SK-N-MC (cell line): ENCODE results near the gene CHSY1.

Experiments
- DNase-seq: peaks from one replicate; pipeline ENCODE4 v3.0.0-alpha.2; 2011; ENCODE audit warnings: low read depth, low spot score
- H3K27ac ChIP-seq: fragments of 200-600 bp; sonication (generic); 2 replicates; pipeline ENCODE4 v1.5.1; 2016; ENCODE audit warnings: mixed run types
- H3K36me3 ChIP-seq: fragments of 200-600 bp; sonication (generic); 2 replicates; pipeline ENCODE4 v1.6.1; 2017; ENCODE audit warnings: antibody characterized with exemption, low read length, mixed read lengths; ENCODE audit not compliant: insufficient read depth
- H3K4me3 ChIP-seq: fragments of 200-600 bp; sonication (generic); 2 replicates; pipeline ENCODE4 v1.5.1; 2016
- H3K9ac ChIP-seq: fragments of 200-600 bp; sonication (generic); 2 replicates; pipeline ENCODE4 v1.8.0; 2017; ENCODE audit warnings: mixed run types, mixed read lengths; ENCODE audit not compliant: insufficient read length
- H3K9me3 ChIP-seq: fragments of 200-600 bp; sonication (generic); 2 replicates; pipeline ENCODE4 v1.6.1; 2017; ENCODE audit warnings: low read depth, mild to moderate bottlenecking, antibody characterized with exemption, low read length, moderate library complexity, mixed read lengths
- EZH2 ChIP-seq: fragments of 200-600 bp; sonication (generic); IDR thresholded peaks from one replicate; pipeline ENCODE4 v1.6.1; 2017; ENCODE audit warnings: antibody characterized with exemption
- FOXP2 ChIP-seq: optimal IDR thresholded peaks from 2 replicates; pipeline ENCODE3; 2011; ENCODE audit warnings: mild to moderate bottlenecking, moderate library complexity; ENCODE audit not compliant: insufficient read depth; ENCODE audit errors: extremely low read length, control extremely low read depth
- POLR2AphosphoS5 ChIP-seq: IDR thresholded peaks from 2 replicates; pipeline ENCODE4 v1.6.1; 2012; ENCODE audit warnings: mild to moderate bottlenecking, low read depth, low read length, borderline replicate concordance

The CHSY1 gene

GRCh38 chr15:101168463-101168824 is 83.4 kb downstream of the CHSY1 start:
- no peak for DNase-seq
- no peak overlapping the region for H3K4me3 ChIP-seq
- TF ChIP-seq EZH2 (no peak), POLR2AphosphoS5 (no peak), FOXP2 (no peak)
- no peak overlapping the region for H3K9ac ChIP-seq
- H3K9me3 ChIP-seq = no peaks in the 10 kb centered on the region
- no peak overlapping the region for H3K27ac ChIP-seq
- H3K36me3 ChIP-seq = no peaks in the 10 kb centered on the region

GRCh38 chr15:101167753-101168462 is 83.9 kb downstream of the CHSY1 start:
- no peak for DNase-seq
- H3K4me3 ChIP-seq = no peak overlapping the region
- TF ChIP-seq EZH2 (no peak), FOXP2 (no peak), POLR2AphosphoS5 (no peak)
- no peaks in the 10 kb centered on the region for H3K36me3 ChIP-seq
- H3K9me3 ChIP-seq = no peaks in the 10 kb centered on the region
- no peak overlapping the region for H3K9ac ChIP-seq
- no peak overlapping the region for H3K27ac ChIP-seq

GRCh38 chr15:101167411-101167752 is 84.5 kb downstream of the CHSY1 start:
- TF ChIP-seq POLR2AphosphoS5 = no peak
- no peak for TF ChIP-seq EZH2
- no peak for TF ChIP-seq FOXP2
- H3K9ac ChIP-seq = no peak overlapping the region
- no peak overlapping the region for H3K4me3 ChIP-seq
- no peaks in the 10 kb centered on the region for H3K36me3 ChIP-seq
- no peak overlapping the region for H3K27ac ChIP-seq
- no peak for DNase-seq
- no peaks in the 10 kb centered on the region for H3K9me3 ChIP-seq

- no peak overlapping the region for H3K4me3 ChIP-seq
- no peak for DNase-seq
These were observed 85.9 kb downstream of the CHSY1 start for GRCh38 chr15:101165905-101166471.

GRCh38 chr15:101162701-101163483 is 89.0 kb downstream of the CHSY1 start:
- H3K4me3 ChIP-seq = no peak overlapping the region
- TF ChIP-seq EZH2 = no peak
- no peak for TF ChIP-seq FOXP2
- TF ChIP-seq POLR2AphosphoS5 = no peak
- no peaks in the 10 kb centered on the region for H3K9me3 ChIP-seq
- no peak overlapping the region for H3K27ac ChIP-seq
- no peaks in the 10 kb centered on the region for H3K36me3 ChIP-seq
- no peak for DNase-seq
- no peak overlapping the region for H3K9ac ChIP-seq

More at GRCh38 chr15:101165905-101166471, 85.9 kb downstream of the CHSY1 start:
- no peak for TF ChIP-seq EZH2
- Histone ChIP-seq H3K36me3 (no peaks in the 10 kb centered on the region), H3K9me3 (no peaks in the 10 kb centered on the region), H3K9ac (no peak overlapping the region), H3K27ac (no peak overlapping the region)

GRCh38 chr15:101161656-101162055 is 90.2 kb downstream of the CHSY1 start:
- Histone ChIP-seq H3K4me3 (no peak overlapping the region), H3K9me3 (no peaks in the 10 kb centered on the region), H3K9ac (no peak overlapping the region), H3K36me3 (no peaks in the 10 kb centered on the region), H3K27ac (no peak overlapping the region)
- DNase-seq = no peak
- TF ChIP-seq POLR2AphosphoS5 (no peak), FOXP2 (no peak)

GRCh38 chr15:101159936-101160815 is 91.7 kb downstream of the CHSY1 start:
- no peaks in the 10 kb centered on the region for H3K36me3 ChIP-seq
- TF ChIP-seq EZH2 (no peak), FOXP2 (no peak), POLR2AphosphoS5 (no peak)
- no peak overlapping the region for H3K4me3 ChIP-seq
- H3K9me3 ChIP-seq = no peaks in the 10 kb centered on the region
- no peak for DNase-seq
- no peak overlapping the region for H3K27ac ChIP-seq
- no peak overlapping the region for H3K9ac ChIP-seq
